GM18870 (cell line): ENCODE results near the gene TSSC4.

Source experiments
- ATAC-seq: cut with Tn5 transposase; IDR thresholded peaks from one replicate; pipeline ENCODE4 v1.9.1; 2021; ENCODE audit warnings: moderate library complexity; ENCODE audit not compliant: unreplicated experiment

The TSSC4 gene

DNA sequence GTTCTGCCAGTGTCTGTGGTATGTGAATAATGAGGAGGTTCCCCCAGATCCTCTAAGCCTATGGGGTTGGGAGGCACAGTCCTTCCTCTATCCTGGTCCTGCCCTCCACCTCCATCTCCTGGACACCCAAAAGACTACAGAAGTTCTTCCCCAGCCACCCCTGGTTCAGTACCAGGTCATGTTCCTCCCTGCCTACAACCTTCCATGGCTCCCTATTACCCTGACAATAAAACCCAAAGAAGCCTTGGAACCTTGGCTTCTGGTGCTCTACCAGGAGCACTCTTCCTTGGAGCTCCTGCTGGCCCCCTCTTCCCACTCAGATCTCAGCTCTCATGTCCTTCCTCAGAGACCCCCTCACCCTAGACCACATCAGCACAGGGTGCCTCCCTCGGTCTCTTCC lies 30.8 kb downstream of the TSSC4 start:
- ATAC-seq: no peak

GRCh38 chr11:2432171-2432621 lies 31.6 kb downstream of the TSSC4 start:
- ATAC-seq: no peak

- ATAC-seq: no peak
Measured at GRCh38 chr11:2432628-2433071, 32.1 kb downstream of the TSSC4 start.

DNA sequence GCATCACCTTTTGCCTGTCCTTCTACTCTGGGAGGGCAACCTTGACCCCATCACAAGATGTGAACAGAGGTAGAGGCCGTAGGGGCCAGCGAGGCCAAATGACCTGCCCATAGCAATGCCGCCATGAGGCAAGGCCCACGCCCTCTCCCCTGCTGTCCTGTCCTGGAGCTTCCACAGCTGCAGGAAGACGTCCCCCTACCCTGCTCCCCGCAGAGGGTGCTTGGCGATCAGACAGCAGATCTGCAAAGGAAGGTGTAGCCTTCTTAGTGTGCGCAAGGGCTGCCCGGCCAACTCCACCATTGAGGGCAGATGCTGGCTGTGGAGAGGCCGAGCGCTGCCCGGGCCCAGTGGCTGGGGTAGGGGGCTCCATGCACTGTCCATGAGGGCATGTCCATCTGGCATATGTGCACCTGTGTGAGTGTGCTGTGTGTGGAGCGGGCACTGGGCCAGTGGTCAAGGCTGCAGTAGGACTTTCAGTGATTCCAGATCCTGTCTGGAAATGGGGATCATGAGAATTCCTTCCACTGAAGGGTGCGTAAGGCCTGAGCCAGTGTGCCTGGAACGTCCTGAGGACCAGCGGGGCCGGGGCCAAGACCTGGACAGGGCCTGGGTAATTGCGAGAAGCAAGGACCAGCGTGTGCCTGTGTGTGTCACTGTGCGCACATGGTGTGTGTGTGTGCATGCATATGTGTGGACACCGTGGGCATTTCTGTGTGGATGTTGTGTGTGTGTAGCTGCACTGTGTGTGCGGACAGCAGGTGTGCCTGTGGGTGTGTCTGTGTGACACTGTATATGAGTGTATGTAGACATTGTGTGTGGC lies 32.8 kb downstream of the TSSC4 start:
- ATAC-seq: no peak

DNA sequence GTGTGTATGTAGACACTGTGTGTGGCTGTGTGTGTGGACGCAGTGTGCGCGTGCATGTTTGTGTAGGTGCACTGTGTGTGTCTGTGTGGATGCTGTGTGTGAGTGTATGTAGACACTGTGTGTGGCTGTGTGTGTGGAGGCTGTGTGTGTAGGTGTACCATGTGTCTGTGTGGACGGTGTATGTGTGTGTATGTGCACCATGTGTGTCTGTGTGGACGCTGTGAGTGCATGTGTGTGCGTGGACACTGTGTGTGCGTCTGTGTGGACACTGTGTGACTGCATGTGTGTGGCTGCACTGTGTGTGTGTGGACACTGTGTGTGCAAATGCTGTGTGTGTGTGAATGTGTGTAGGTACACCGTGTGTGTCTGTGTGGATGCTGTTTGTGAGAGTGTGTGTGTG lies 33.5 kb downstream of the TSSC4 start:
- no peak for ATAC-seq

DNA sequence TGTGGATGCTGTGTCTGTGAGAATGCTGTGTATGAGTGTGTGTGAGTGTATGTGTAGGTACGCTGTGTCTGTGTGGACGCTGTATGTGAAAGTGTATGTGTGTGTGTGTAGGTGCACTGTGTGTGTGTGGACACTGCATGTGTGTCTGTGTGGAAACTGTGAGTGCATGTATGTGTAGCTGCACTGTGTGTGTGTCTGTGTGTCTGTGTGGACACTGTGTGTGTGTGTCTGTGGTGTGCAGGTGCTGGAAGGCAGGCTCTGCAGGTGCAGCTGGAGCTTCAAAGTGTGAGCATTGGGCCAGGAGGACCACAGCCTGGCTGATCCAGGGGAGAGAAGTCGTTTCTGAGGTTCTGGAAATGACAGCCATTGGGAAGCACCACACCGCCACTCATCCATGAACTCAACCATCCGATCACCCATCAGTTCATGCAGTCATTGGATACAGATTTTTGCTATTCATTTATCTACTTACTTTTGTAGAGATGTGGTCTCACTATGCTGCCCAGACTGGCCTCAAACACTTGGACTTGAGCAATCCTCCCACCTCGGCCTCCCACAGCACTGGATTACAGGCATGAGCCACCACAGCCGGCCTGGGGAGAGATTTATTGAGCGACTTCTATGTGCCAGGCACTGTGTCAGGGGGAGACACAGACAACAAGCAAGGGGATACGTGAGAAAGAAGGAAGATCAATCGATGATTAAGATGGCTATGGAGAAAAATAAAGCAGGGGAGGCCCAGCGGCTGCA lies 34.1 kb downstream of the TSSC4 start:
- ATAC-seq: no peak

GRCh38 chr11:2435288-2436012 lies 34.9 kb downstream of the TSSC4 start:
- no peak for ATAC-seq

GRCh38 chr11:2436013-2436520 lies 35.5 kb downstream of the TSSC4 start:
- no peak for ATAC-seq

GRCh38 chr11:2436521-2437031 lies 36.0 kb downstream of the TSSC4 start:
- ATAC-seq: no peak

DNA sequence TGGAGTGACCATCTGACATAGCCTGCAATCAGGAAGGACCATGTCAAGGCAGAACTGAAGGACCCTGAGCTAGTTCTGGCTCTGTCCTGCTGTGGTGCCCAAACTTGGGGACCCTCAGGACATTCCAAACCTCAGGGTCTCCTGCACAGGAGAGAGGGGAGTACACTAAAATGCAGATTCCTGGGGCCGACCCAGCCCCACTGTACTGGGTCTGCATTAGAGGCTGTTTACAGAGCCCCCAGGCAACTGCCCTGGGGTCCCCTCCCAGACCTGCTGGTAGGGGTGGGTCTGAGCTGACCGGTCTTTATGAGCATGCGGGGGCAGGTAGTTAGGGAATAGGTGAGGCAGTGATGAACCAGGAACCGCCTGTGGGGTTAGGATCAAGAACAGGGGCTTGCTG lies 37.0 kb downstream of the TSSC4 start:
- ATAC-seq: no peak

DNA sequence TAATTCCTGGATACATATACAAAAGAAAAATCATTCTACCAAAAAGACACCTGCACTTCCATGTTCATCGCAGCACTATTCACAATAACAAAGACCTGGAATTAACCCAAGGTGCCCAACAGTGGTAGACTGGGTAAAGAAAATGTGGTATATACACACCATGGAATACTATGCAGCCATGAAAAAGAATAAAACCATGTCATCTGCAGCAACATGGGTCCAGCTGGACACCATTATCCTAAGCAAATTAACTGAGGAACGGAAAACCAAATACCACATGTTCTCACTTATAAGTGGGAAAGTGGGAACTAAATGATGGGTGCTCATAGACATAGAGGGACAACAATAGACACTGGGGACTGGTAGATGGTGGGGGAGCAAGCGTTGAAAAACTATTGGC lies 39.3 kb downstream of the TSSC4 start:
- no peak for ATAC-seq

- no peak for ATAC-seq
Measured at GRCh38 chr11:2440646-2441045, 40.1 kb downstream of the TSSC4 start.

DNA sequence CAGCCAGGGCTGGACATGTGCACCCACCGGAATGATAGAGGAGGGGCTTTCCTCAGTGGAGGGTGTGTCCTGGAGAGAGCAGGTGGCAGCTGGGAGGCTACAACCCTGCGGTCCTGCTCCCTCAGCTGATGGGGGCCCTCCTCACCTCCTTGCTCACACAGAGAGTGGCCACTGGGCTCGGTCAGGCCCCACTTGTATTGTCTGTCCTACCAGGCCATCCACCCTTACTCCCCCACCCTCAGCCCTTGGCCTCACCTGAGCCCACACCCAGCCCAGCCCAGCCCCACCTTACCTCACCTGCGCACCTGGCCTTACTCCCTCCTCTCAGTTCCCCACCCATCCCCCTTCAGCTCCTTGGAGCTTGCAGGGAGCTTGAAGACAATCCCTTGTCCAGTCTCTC lies 40.6 kb downstream of the TSSC4 start:
- no peak for ATAC-seq

DNA sequence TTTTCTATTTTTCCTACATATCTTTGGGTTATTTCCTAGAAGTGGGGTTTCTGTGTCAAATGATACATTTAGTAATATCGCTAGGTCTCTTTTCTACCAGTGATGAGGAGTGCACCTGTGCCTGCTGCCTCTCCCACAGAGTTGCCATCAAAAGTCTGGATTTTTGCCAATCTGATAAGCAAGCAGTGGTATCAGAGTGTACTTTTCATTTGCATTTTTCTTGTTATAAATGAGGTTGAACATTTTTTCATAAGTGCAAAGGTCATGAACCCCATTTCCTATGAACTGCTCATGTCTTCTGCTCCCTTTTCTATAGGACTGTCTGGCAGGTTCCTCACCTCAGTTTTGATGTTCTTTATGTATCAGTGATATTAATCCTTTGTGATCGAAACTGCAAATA lies 42.0 kb downstream of the TSSC4 start:
- no peak for ATAC-seq

- ATAC-seq: no peak
Measured at GRCh38 chr11:2443406-2443805, 42.9 kb downstream of the TSSC4 start.

DNA sequence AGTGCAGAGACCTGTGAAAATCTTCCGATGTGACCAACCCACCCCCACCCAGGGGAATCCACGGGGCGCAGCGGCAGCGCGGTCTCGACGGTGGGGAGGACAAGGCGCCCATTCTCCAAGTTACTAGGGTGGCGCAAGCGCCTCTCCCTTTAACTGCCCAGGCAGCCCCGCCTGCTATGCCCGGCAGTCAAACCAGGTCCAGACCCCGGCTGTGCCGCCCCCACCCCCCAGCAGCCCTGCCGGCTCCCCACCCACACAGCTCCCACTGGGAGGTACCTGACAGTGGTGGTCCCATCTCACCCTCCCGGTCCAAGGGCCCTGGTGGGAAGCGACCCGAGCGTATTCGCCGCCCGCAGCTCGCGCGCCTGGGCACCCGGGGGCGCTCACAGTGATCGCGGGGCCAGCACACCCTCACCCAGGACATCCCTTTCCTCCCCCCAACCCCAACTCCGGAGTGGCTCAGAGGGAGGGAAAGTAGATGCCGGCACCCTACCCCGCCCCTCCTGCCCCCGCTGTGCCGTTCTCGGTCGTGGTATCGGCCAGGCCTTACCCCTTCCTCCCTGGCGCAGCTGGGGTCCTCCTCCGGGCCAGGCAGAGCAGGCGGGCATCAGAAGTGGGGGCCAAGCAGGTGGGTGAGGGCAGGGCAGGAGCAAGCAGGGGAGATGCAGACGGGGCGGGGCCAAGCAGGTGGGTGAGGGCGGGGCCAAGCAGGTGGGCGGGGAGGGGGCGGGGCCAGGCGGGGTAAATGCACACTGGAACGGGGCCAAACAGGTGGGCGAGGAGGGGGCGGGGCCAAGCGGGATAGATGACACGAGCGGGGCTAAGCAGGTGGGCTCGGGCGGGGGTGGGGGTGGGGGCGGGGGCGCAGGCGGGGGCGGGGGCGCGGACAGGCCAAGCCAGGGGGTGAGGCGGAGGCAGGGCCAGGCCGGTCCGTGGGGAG lies 43.6 kb downstream of the TSSC4 start, which contains the start of gene TRPM5:
Gene TRPM5, minus strand, starts transcription at position 634 of the 940 bp plus-strand sequence. CDS start 21,478 bp downstream, outside the sequence.
- no peak for ATAC-seq

DNA sequence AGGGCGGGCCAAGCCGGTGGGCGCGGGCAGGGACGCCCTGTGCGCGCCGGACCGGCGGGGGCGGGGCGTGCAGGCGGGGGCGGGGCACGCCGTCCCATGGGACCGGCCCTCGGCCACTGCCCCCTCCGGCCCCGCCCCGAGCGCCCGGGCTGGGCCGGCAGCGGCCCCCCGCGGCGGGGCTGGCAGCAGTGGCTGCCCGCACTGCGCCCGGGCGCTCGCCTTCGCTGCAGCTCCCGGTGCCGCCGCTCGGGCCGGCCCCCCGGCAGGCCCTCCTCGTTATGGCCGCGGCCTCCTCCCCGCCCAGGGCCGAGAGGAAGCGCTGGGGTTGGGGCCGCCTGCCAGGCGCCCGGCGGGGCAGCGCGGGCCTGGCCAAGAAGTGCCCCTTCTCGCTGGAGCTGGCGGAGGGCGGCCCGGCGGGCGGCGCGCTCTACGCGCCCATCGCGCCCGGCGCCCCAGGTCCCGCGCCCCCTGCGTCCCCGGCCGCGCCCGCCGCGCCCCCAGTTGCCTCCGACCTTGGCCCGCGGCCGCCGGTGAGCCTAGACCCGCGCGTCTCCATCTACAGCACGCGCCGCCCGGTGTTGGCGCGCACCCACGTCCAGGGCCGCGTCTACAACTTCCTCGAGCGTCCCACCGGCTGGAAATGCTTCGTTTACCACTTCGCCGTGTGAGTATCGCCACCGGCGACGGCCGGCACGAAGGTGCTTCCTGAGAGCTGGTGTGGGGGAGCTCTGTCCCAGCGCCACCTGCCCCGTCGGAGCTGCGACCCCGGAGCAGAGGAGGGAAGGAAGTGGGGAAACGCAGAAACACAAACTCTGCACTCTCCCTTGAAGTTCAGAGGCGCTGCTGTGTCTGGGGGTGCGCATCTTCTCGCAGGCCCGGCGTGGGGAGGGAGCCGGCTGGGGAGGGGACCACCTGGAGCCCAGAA lies 44.5 kb downstream of the TSSC4 start, which contains the start of gene KCNQ1:
Gene KCNQ1, plus strand, starts transcription at position 188 of the 925 bp plus-strand sequence. Its CDS starts 91 bp downstream, at position 279.
- ATAC-seq: no peak

GRCh38 chr11:2445746-2446551 lies 45.4 kb downstream of the TSSC4 start:
- no peak for ATAC-seq
